Measurements from ENCODE around the gene PEAK1. TPM values are rescaled to one million over a fixed set of nuclear protein-coding genes. Genes with fewer than 3 reads are reported as not detected.
"Not testable (repeated sequence)": the region's sequence is repeated elsewhere in the genome, so short reads cannot be mapped to it uniquely, and the experiment has no call there.

The PEAK1 gene
- total RNA-seq, 4 donors from 2014 or later: 51.1 to 82.2 (median 58.1) TPM

DNA sequence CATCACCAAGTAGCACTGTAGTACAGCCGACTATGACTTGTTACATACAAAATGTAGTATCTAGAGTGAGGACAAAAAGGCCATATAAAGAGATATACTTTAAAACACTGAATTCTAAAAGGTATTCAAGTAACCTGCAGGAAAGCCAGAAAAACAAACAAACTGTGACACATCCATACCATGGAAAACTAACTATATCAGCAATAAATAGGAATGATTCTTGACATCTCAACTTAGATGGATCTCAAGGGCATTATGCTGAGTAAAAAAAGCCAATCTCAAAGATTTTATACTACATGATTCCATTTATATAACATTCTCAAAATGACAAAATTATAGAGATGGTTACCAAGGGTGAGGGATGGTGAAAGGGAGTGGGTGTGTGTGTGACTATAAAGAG lies 143.0 kb downstream of the PEAK1 start:
- intact Hi-C loops (cut with DNase I; ENCODE audit: low total_unique reads): no loop called here
- no peak overlapping the region for H3K4me3 ChIP-seq
- no peaks in the 10 kb centered on the region for H3K9me3 ChIP-seq
- no peaks in the 10 kb centered on the region for H3K27me3 ChIP-seq
- no peak for TF ChIP-seq POLR2AphosphoS5 (IDR thresholded peaks at IDR 0.05)
- no peak for TF ChIP-seq EP300 (IDR thresholded peaks at IDR 0.05; ENCODE audit: low read depth)
- TF ChIP-seq CTCF (IDR thresholded peaks at IDR 0.05): no peak
- no peak for TF ChIP-seq POLR2A (IDR thresholded peaks at IDR 0.05)
- peaks cover 0 to under 1% (median 0%) of the 10 kb centered on the region in 4 donors for H3K4me1 ChIP-seq
- DNase-seq: no peak
- WGBS, 2 donors (ENCODE audit: low coverage in 1 of 2): 82 to 100% methylated on average over 1 of the region's 1 CpG
- H3K27ac ChIP-seq: no peak overlapping the region
- in situ Hi-C loops (cut with MboI; ENCODE audit: low pct_ligation_motif_present in 1 of 4, low pct_unique_long_range_greater_than_20kb in 1 of 4, low sequenced_read_pairs in 3 of 4): no loop called here
- no peaks in the 10 kb centered on the region for H3K36me3 ChIP-seq

- Histone ChIP-seq H3K4me3 (no peak overlapping the region), H3K36me3 (no peaks in the 10 kb centered on the region), H3K27ac (no peak overlapping the region), H3K27me3 (no peaks in the 10 kb centered on the region), H3K9me3 (no peaks in the 10 kb centered on the region), H3K4me1 (no peaks in the 10 kb centered on the region)
- no peak for DNase-seq
- in situ Hi-C loops (cut with MboI; ENCODE audit: low pct_ligation_motif_present in 1 of 4, low pct_unique_long_range_greater_than_20kb in 1 of 4, low sequenced_read_pairs in 3 of 4) (no loop called here), intact Hi-C loops (cut with DNase I; ENCODE audit: low total_unique reads) (no loop called here)
- no peak for TF ChIP-seq CTCF (IDR thresholded peaks at IDR 0.05)
- 79 to 95% methylated on average over 2 to 3 of the region's 3 CpGs for WGBS, 2 donors (ENCODE audit: low coverage in 1 of 2)
Observed at GRCh38 chr15:77276096-77276495, 143.8 kb downstream of the PEAK1 start.

DNA sequence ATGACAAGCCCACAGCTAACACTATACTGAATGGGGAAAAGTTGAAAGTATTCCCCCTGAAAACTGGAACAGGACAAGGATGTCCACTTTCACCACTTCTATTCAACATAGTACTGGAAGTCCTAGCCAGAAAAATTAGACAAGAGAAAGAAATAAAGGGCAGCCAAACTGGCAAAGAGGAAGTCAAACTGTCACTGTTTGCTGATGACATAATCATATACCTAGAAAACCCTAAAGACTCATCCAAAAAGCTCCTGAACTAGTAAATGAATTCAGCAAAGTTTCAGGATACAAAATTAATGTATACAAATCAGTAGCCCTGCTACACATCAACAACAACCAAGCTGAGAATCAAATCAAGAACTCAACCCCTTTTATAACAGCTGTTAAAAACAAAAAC lies 146.8 kb downstream of the PEAK1 start:
- H3K9me3 ChIP-seq; intact Hi-C loops (cut with DNase I; ENCODE audit: low total_unique reads); in situ Hi-C loops (cut with MboI; ENCODE audit: low pct_ligation_motif_present in 1 of 4, low pct_unique_long_range_greater_than_20kb in 1 of 4, low sequenced_read_pairs in 3 of 4); H3K4me1 ChIP-seq; H3K36me3 ChIP-seq; H3K4me3 ChIP-seq; DNase-seq; H3K27ac ChIP-seq; H3K27me3 ChIP-seq: not testable (repeated sequence)

DNA sequence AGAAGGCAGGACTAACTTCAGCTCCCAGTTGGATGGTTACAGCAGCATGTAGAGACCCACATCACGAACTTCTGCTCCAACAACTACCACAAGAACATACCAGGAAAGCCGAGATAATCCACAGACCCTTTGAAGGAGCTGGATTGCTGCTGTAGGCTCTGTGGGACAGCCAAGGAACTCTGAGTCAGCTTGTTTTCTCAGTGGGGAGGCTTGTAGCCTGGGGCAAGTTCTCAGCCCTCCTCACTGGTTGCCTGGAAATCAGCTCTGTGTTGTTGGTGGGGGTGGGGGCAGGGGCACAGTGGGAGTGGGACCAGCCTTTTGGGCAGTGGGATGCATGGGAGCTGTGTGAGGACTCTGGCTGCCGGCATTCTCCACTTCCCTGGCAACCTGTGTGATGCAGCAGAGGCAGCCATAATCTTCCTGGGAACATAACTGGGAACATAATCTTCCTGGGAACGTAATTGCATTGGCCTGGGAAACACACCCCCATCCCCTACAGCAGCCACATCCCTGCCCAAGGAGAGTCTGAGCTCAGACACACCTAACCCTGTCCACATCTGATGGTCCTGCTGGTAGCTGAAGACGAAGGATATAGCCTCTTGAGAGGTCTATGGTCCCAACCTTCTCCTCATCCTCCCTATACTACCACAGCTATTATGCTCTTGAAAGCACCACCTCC lies 153.1 kb downstream of the PEAK1 start:
- H3K4me1 ChIP-seq: no peaks in the 10 kb centered on the region
- TF ChIP-seq POLR2AphosphoS5 (IDR thresholded peaks at IDR 0.05): no peak
- no peak for TF ChIP-seq POLR2A (IDR thresholded peaks at IDR 0.05)
- no peak for TF ChIP-seq CTCF (IDR thresholded peaks at IDR 0.05)
- no peak for TF ChIP-seq EP300 (IDR thresholded peaks at IDR 0.05; ENCODE audit: low read depth)
- no peak overlapping the region for H3K27ac ChIP-seq
- no peaks in the 10 kb centered on the region for H3K9me3 ChIP-seq
- DNase-seq: no peak
- in situ Hi-C loops (cut with MboI; ENCODE audit: low pct_ligation_motif_present in 1 of 4, low pct_unique_long_range_greater_than_20kb in 1 of 4, low sequenced_read_pairs in 3 of 4) (no loop called here), intact Hi-C loops (cut with DNase I; ENCODE audit: low total_unique reads) (no loop called here)
- H3K27me3 ChIP-seq: no peaks in the 10 kb centered on the region
- WGBS, 2 donors (ENCODE audit: low coverage in 1 of 2): 94% methylated on average over 5 of the region's 5 CpGs; no CpG with 5 or more reads in 1 of the 2 donors
- no peak overlapping the region for H3K4me3 ChIP-seq
- no peaks in the 10 kb centered on the region for H3K36me3 ChIP-seq

GRCh38 chr15:77255385-77255784 lies 164.5 kb downstream of the PEAK1 start:
- H3K9me3 ChIP-seq: no peaks in the 10 kb centered on the region
- 86 to 91% methylated on average over 2 of the region's 2 CpGs for WGBS, 2 donors (ENCODE audit: low coverage in 1 of 2)
- no peak for DNase-seq

More at GRCh38 chr15:77255385-77255784, 164.5 kb downstream of the PEAK1 start:
- TF ChIP-seq CTCF (IDR thresholded peaks at IDR 0.05) (no peak), POLR2AphosphoS5 (IDR thresholded peaks at IDR 0.05) (no peak), EP300 (IDR thresholded peaks at IDR 0.05; ENCODE audit: low read depth) (no peak), POLR2A (IDR thresholded peaks at IDR 0.05) (no peak)
- Histone ChIP-seq H3K4me1 (peaks cover 0 to 9% (median 0%) of the 10 kb centered on the region in 4 donors), H3K27me3 (no peaks in the 10 kb centered on the region), H3K27ac (no peak overlapping the region), H3K4me3 (no peak overlapping the region), H3K36me3 (no peaks in the 10 kb centered on the region)
- intact Hi-C loops (cut with DNase I; ENCODE audit: low total_unique reads): no loop called here
- in situ Hi-C loops (cut with MboI; ENCODE audit: low pct_ligation_motif_present in 1 of 4, low pct_unique_long_range_greater_than_20kb in 1 of 4, low sequenced_read_pairs in 3 of 4): no loop called here
